Neural progenitor cell (in vitro differentiated cells): ENCODE results near the gene NCOA3.

Experiments
- CTCF ChIP-seq: fragments of 200-600 bp; sonication (generic); IDR thresholded peaks from 2 replicates; pipeline ENCODE4 v1.5.1; 2017; ENCODE audit warnings: antibody characterized with exemption, mild to moderate bottlenecking
- EZH2phosphoT487 ChIP-seq: fragments of 200-600 bp; sonication (generic); IDR thresholded peaks from 2 replicates; pipeline ENCODE4 v1.6.1; 2017; ENCODE audit warnings: antibody characterized with exemption

GRCh38 chr20:47480705-47481104, 21.0 kb upstream of the NCOA3 start:
- TF ChIP-seq EZH2phosphoT487: no peak
- no peak for TF ChIP-seq CTCF
